ENCODE data around the gene DUSP2. TPM values are rescaled to one million over a fixed set of nuclear protein-coding genes. Genes with fewer than 3 reads are reported as not detected.

Gene DUSP2
- total RNA-seq, 1 experiment from 2014 or later = 13.4 TPM

DNA sequence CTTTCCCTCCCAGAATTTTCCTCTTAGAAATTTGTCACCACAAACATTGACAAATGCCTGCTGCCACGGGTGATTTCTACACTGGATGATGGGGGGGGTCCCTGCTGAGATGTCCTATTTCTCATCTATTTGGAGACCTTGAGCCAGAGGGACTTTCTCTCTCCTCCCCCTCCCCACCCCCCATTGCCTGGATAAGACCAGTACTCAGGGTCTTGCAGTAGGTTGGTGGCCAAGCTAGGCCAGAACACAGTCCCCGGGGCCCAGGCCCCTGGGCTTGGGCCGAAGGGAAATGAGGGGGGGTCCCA, 560 bp upstream of the DUSP2 start:
- peaks cover 2% of the 10 kb centered on the region; the same call in 1 of the 2 replicates for H3K36me3 ChIP-seq (ENCODE audit: control insufficient read depth, insufficient read depth, low read length)
- no peaks in the 10 kb centered on the region for H3K9me3 Mint-ChIP-seq (ENCODE audit: unreplicated experiment)
- no peaks in the 10 kb centered on the region for H3K27me3 ChIP-seq (replicated peaks; ENCODE audit: control insufficient read depth, insufficient read depth, low read length)
- TF ChIP-seq, protein P1, sequence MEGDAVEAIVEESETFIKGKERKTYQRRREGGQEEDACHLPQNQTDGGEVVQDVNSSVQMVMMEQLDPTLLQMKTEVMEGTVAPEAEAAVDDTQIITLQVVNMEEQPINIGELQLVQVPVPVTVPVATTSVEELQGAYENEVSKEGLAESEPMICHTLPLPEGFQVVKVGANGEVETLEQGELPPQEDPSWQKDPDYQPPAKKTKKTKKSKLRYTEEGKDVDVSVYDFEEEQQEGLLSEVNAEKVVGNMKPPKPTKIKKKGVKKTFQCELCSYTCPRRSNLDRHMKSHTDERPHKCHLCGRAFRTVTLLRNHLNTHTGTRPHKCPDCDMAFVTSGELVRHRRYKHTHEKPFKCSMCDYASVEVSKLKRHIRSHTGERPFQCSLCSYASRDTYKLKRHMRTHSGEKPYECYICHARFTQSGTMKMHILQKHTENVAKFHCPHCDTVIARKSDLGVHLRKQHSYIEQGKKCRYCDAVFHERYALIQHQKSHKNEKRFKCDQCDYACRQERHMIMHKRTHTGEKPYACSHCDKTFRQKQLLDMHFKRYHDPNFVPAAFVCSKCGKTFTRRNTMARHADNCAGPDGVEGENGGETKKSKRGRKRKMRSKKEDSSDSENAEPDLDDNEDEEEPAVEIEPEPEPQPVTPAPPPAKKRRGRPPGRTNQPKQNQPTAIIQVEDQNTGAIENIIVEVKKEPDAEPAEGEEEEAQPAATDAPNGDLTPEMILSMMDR (IDR thresholded peaks at IDR 0.05; ENCODE audit: insufficient read depth in 1 of 2, low read depth in 1 of 2, low read length in 1 of 2, severe bottlenecking in 1 of 2, unreplicated experiment in 1 of 2) = no peak
- H3K4me1 Mint-ChIP-seq (ENCODE audit: low read depth, unreplicated experiment) = no peaks in the 10 kb centered on the region
- CTCF ChIA-PET = no interaction called here
- DNase-seq = no peak
- POLR2A ChIA-PET = no interaction called here
- no peaks in the 10 kb centered on the region for H3K9me3 ChIP-seq
- peak overlapping the region; percentile 70 for H3K4me3 ChIP-seq (ENCODE audit: low read depth, low read length)
- intact Hi-C loops (cut with micrococcal nuclease; ENCODE audit: unreplicated experiment) = loop anchor here (2.0 to 5.0 kb wide), 2 partner anchors 42 to 63 kb away; partner anchors contain the start of gene STARD7
- no TSS peak for BruUV-seq (replicated peaks)
- peak overlapping the region; percentile 98 for H3K4me3 Mint-ChIP-seq (ENCODE audit: unreplicated experiment)
- H3K4me1 ChIP-seq = peaks cover 14% of the 10 kb centered on the region
- no peak overlapping the region for H3K27ac Mint-ChIP-seq (ENCODE audit: unreplicated experiment)
- H3K36me3 Mint-ChIP-seq (ENCODE audit: insufficient read depth, unreplicated experiment) = peaks cover 16% of the 10 kb centered on the region
- H3K27me3 Mint-ChIP-seq (ENCODE audit: insufficient read depth, unreplicated experiment) = no peaks in the 10 kb centered on the region

DNA sequence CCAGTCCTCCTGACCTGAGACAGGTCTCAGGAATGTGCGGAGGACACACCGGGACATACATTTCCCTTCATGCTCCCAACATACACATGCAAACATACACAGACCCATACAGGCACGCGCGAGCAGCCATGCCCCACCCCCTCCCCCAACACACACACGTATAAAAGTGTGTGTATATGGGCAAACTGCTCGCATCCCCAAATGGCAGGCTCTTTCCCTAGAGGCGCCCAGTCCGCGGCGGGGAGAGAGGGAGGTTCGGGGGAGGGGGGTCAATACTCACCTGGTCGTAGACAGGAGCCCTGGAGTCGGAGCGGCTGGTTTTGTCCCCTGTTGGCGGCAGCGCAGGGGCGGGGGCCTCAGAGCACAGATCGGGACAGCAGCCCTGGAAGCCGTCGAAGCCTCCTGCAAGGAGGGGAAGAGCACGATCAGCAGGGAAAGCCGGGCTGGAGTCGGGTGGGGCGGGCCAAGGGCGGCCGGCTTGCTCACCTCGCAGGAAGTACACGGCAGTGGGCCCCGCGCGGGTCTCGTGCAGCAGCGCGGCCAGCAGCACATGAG, 682 bp downstream of the DUSP2 start:
- H3K36me3 Mint-ChIP-seq (ENCODE audit: insufficient read depth, unreplicated experiment) = peaks cover 16% of the 10 kb centered on the region
- TF ChIP-seq, protein P1 (IDR thresholded peaks at IDR 0.05; ENCODE audit: insufficient read depth in 1 of 2, low read depth in 1 of 2, low read length in 1 of 2, severe bottlenecking in 1 of 2, unreplicated experiment in 1 of 2) = no peak
- Histone ChIP-seq H3K36me3 (ENCODE audit: control insufficient read depth, insufficient read depth, low read length) (peaks cover 2% of the 10 kb centered on the region; the same call in 1 of the 2 replicates), H3K9me3 (no peaks in the 10 kb centered on the region), H3K4me1 (peaks cover 14% of the 10 kb centered on the region), H3K27me3 (replicated peaks; ENCODE audit: control insufficient read depth, insufficient read depth, low read length) (no peaks in the 10 kb centered on the region), H3K4me3 (ENCODE audit: low read depth, low read length) (peak overlapping the region; percentile 70)
- H3K9me3 Mint-ChIP-seq (ENCODE audit: unreplicated experiment) = no peaks in the 10 kb centered on the region
- no TSS peak for BruUV-seq (replicated peaks)
- no peaks in the 10 kb centered on the region for H3K4me1 Mint-ChIP-seq (ENCODE audit: low read depth, unreplicated experiment)
- intact Hi-C loops (cut with micrococcal nuclease; ENCODE audit: unreplicated experiment) = loop anchor here (2.0 to 5.0 kb wide), 2 partner anchors 43 to 64 kb away; partner anchors contain the start of gene STARD7
- DNase-seq = peak; percentile 46 to 57
- H3K27me3 Mint-ChIP-seq (ENCODE audit: insufficient read depth, unreplicated experiment) = no peaks in the 10 kb centered on the region
- CTCF ChIA-PET = interaction anchor here (1.0 to 1.6 kb wide), 3 partner anchors 28 to 64 kb away, joined by 3 to 6 read pairs (median 3); partner anchors contain the start of genes ADRA2B and STARD7
- H3K4me3 Mint-ChIP-seq (ENCODE audit: unreplicated experiment) = peak overlapping the region; percentile 98
- H3K27ac Mint-ChIP-seq (ENCODE audit: unreplicated experiment) = peak overlapping the region; percentile 94
- POLR2A ChIA-PET = no interaction called here

DNA sequence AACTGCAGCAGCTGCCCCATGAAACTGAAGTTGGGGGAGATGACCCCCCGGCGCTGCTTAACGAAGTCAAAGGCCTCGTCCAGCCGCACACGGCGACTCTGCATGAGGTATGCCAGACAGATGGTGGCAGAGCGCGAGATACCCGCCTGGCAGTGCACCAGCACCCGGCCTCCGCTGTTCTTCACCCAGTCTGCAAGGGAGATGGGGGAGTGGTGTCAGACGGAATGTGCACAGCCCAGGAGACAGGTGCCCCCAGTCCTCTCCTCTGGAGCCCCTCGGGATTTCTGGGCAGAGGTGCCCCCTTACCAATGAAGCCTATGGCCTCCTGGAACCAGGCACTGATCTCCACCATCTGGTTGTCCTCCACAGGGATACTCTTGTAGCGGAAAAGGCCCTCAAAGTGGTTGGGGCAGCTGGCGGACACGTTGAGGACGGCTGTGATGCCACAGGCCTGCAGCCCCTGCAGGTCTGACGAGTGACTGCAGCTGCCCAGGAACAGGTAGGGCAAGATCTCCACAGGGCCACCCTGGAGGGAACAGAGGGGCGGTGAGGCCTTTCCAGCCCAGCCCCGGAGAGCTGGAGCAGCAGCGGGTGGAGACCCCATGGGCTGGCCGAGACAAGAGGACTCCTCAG, 1.3 kb downstream of the DUSP2 start:
- Histone ChIP-seq H3K27me3 (replicated peaks; ENCODE audit: control insufficient read depth, insufficient read depth, low read length) (no peaks in the 10 kb centered on the region), H3K4me3 (ENCODE audit: low read depth, low read length) (peak overlapping the region; percentile 70), H3K4me1 (peaks cover 14% of the 10 kb centered on the region), H3K9me3 (no peaks in the 10 kb centered on the region), H3K36me3 (ENCODE audit: control insufficient read depth, insufficient read depth, low read length) (peaks cover 2% of the 10 kb centered on the region; the same call in 1 of the 2 replicates)
- no peaks in the 10 kb centered on the region for H3K4me1 Mint-ChIP-seq (ENCODE audit: low read depth, unreplicated experiment)
- CTCF ChIA-PET = interaction anchor here (0.7 to 1.6 kb wide), 4 partner anchors 27 to 151 kb away, joined by 3 to 6 read pairs (median 4); partner anchors contain the start of genes ADRA2B and STARD7
- DNase-seq = peak; percentile 71 to 78
- H3K27me3 Mint-ChIP-seq (ENCODE audit: insufficient read depth, unreplicated experiment) = no peaks in the 10 kb centered on the region
- peak overlapping the region; percentile 94 for H3K27ac Mint-ChIP-seq (ENCODE audit: unreplicated experiment)
- POLR2A ChIA-PET = no interaction called here
- intact Hi-C loops (cut with micrococcal nuclease; ENCODE audit: unreplicated experiment) = loop anchor here (2.0 kb wide), 1 partner anchor 65 kb away; the partner anchor contains the start of gene STARD7
- BruUV-seq (replicated peaks) = no TSS peak
- TF ChIP-seq, protein P1 (IDR thresholded peaks at IDR 0.05; ENCODE audit: insufficient read depth in 1 of 2, low read depth in 1 of 2, low read length in 1 of 2, severe bottlenecking in 1 of 2, unreplicated experiment in 1 of 2) = peak; percentile 56 to 68
- H3K4me3 Mint-ChIP-seq (ENCODE audit: unreplicated experiment) = peak overlapping the region; percentile 98
- peaks cover 16% of the 10 kb centered on the region for H3K36me3 Mint-ChIP-seq (ENCODE audit: insufficient read depth, unreplicated experiment)
- H3K9me3 Mint-ChIP-seq (ENCODE audit: unreplicated experiment) = no peaks in the 10 kb centered on the region

All from Caco-2 (cell line).